HEK293 (cell line): ENCODE data around the gene HOGA1.

Experiments used
- CTCF ChIA-PET: fragments of 350-600 bp; formaldehyde crosslinking; extraction: SDS; loops from one replicate; lab custom pipeline; 2021; ENCODE audit warnings: antibody characterized with exemption; lab: Yijun Ruan, JAX
- POLR2A ChIA-PET: fragments of 300-600 bp; formaldehyde crosslinking; extraction: SDS; loops from one replicate; lab custom pipeline; 2020; ENCODE audit warnings: antibody characterized with exemption, inconsistent platforms; lab: Yijun Ruan, JAX
- H3K27ac ChIP-seq: fragments of 200-500 bp; sonication (Bioruptor generic); 2 replicates; pipeline ENCODE4 v1.5.1; 2014; ENCODE audit warnings: low read depth, low read length, control low read depth, inconsistent platforms; ENCODE audit errors: extremely low read depth
- H3K36me3 ChIP-seq, 2 experiments: fragments of 200-500 bp in 1 of 2; sonication (Bioruptor generic) in 1 of 2; 1 replicate in 1 of 2; 2 replicates in 1 of 2; pipeline ENCODE4 v1.5.1; 2014 to 2017; ENCODE audit warnings: inconsistent platforms in 2 of 2, low read length in 2 of 2; ENCODE audit not compliant: control insufficient read depth in 2 of 2, insufficient read depth in 1 of 2
- H3K4me1 ChIP-seq: fragments of 200-500 bp; sonication (Bioruptor generic); 2 replicates; pipeline ENCODE4 v1.5.1; 2014; ENCODE audit warnings: mild to moderate bottlenecking, low read length, inconsistent platforms; ENCODE audit not compliant: control insufficient read depth, insufficient read depth
- H3K4me3 ChIP-seq: 2 replicates; pipeline ENCODE4 v1.5.1; 2011; ENCODE audit warnings: low read depth, mild to moderate bottlenecking, control low read depth, low read length, moderate library complexity
- H3K9me3 ChIP-seq: fragments of 200-500 bp; sonication (Bioruptor generic); 2 replicates; pipeline ENCODE4 v1.5.1; 2014; ENCODE audit warnings: low read depth, low read length, inconsistent platforms; ENCODE audit not compliant: control insufficient read depth, insufficient read depth
- CTCF ChIP-seq: fragments of 450-650 bp; formaldehyde crosslinking; IDR thresholded peaks from 2 replicates; pipeline ENCODE4 v1.5.1; 2016; ENCODE audit warnings: missing biosample characterization, missing genetic modification characterization
- HOXC10 ChIP-seq: sonication (generic); formaldehyde crosslinking; IDR thresholded peaks from 2 replicates; pipeline ENCODE4 v1.8.1; 2023; ENCODE audit warnings: mild to moderate bottlenecking, missing genetic modification reagents
- KLF10 ChIP-seq: fragments of 450-650 bp; IDR thresholded peaks from 2 replicates; pipeline ENCODE4 v1.5.1; 2018; ENCODE audit warnings: missing biosample characterization, mild to moderate bottlenecking, missing genetic modification characterization
- KLF17 ChIP-seq: fragments of 450-650 bp; formaldehyde crosslinking; IDR thresholded peaks from 2 replicates; pipeline ENCODE4 v1.5.1; 2016; ENCODE audit warnings: missing biosample characterization, missing genetic modification characterization
- SP7 ChIP-seq: fragments of 450-650 bp; formaldehyde crosslinking; IDR thresholded peaks from 2 replicates; pipeline ENCODE4 v1.5.1; 2016; ENCODE audit warnings: missing biosample characterization, missing genetic modification characterization
- ZBTB1 ChIP-seq: fragments of 450-650 bp; formaldehyde crosslinking; IDR thresholded peaks from 2 replicates; pipeline ENCODE4 v1.5.1; 2016; ENCODE audit warnings: missing biosample characterization, missing genetic modification characterization
- ZBTB17 ChIP-seq: fragments of 450-650 bp; formaldehyde crosslinking; IDR thresholded peaks from 2 replicates; pipeline ENCODE4 v1.5.1; 2016; ENCODE audit warnings: missing biosample characterization, missing genetic modification characterization
- ZBTB21 ChIP-seq: fragments of 450-650 bp; formaldehyde crosslinking; IDR thresholded peaks from 2 replicates; pipeline ENCODE4 v1.5.1; 2017; ENCODE audit warnings: missing biosample characterization, missing genetic modification characterization
- ZIC2 ChIP-seq: fragments of 450-650 bp; formaldehyde crosslinking; IDR thresholded peaks from 2 replicates; pipeline ENCODE4 v1.5.1; 2016; ENCODE audit warnings: missing biosample characterization, missing genetic modification characterization
- ZNF2 ChIP-seq: fragments of 450-650 bp; formaldehyde crosslinking; IDR thresholded peaks from 2 replicates; pipeline ENCODE4 v1.5.1; 2016; ENCODE audit warnings: missing biosample characterization, missing genetic modification characterization
- ZNF280C ChIP-seq: fragments of 450-650 bp; formaldehyde crosslinking; IDR thresholded peaks from 2 replicates; pipeline ENCODE4 v1.5.1; 2016; ENCODE audit warnings: missing biosample characterization, missing genetic modification characterization
- ZNF423 ChIP-seq: fragments of 450-650 bp; formaldehyde crosslinking; IDR thresholded peaks from 2 replicates; pipeline ENCODE4 v1.5.1; 2016; ENCODE audit warnings: missing biosample characterization, missing genetic modification characterization
- ZNF426 ChIP-seq: fragments of 450-650 bp; formaldehyde crosslinking; IDR thresholded peaks from 2 replicates; pipeline ENCODE4 v1.5.1; 2017; ENCODE audit warnings: missing biosample characterization, missing genetic modification characterization, mild to moderate bottlenecking, inconsistent platforms, moderate library complexity
- ZNF473 ChIP-seq: fragments of 450-650 bp; formaldehyde crosslinking; IDR thresholded peaks from 2 replicates; pipeline ENCODE4 v1.5.1; 2017; ENCODE audit warnings: missing biosample characterization, missing genetic modification characterization
- ZNF48 ChIP-seq: fragments of 450-650 bp; formaldehyde crosslinking; IDR thresholded peaks from 2 replicates; pipeline ENCODE4 v1.5.1; 2016; ENCODE audit warnings: missing biosample characterization, missing genetic modification characterization
- ZNF488 ChIP-seq: fragments of 450-650 bp; formaldehyde crosslinking; IDR thresholded peaks from 2 replicates; pipeline ENCODE4 v1.5.1; 2016; ENCODE audit warnings: missing biosample characterization, missing genetic modification characterization
- ZNF501 ChIP-seq: fragments of 450-650 bp; formaldehyde crosslinking; IDR thresholded peaks from 2 replicates; pipeline ENCODE4 v1.5.1; 2016; ENCODE audit warnings: missing biosample characterization, missing genetic modification characterization
- ZNF654 ChIP-seq: fragments of 450-650 bp; formaldehyde crosslinking; IDR thresholded peaks from 2 replicates; pipeline ENCODE4 v1.5.1; 2016; ENCODE audit warnings: low read depth, missing biosample characterization, missing genetic modification characterization
- ZNF664 ChIP-seq: fragments of 450-650 bp; formaldehyde crosslinking; IDR thresholded peaks from 2 replicates; pipeline ENCODE4 v1.5.1; 2016; ENCODE audit warnings: missing biosample characterization, missing genetic modification characterization
- ZNF677 ChIP-seq: fragments of 450-650 bp; IDR thresholded peaks from 2 replicates; pipeline ENCODE4 v1.5.0; 2018; ENCODE audit warnings: missing biosample characterization, mild to moderate bottlenecking, missing genetic modification characterization, moderate library complexity
- ZNF76 ChIP-seq: fragments of 450-650 bp; formaldehyde crosslinking; IDR thresholded peaks from 2 replicates; pipeline ENCODE4; 2016; ENCODE audit warnings: low read depth, missing biosample characterization, missing genetic modification characterization, borderline replicate concordance
- ZNF776 ChIP-seq: fragments of 450-650 bp; formaldehyde crosslinking; IDR thresholded peaks from 2 replicates; pipeline ENCODE4 v1.5.0; 2017; ENCODE audit warnings: missing biosample characterization, missing genetic modification characterization, borderline replicate concordance
- ZNF843 ChIP-seq: fragments of 450-650 bp; formaldehyde crosslinking; IDR thresholded peaks from 2 replicates; pipeline ENCODE4 v1.5.1; 2016; ENCODE audit warnings: missing biosample characterization, missing genetic modification characterization
- ZSCAN18 ChIP-seq: fragments of 450-650 bp; formaldehyde crosslinking; IDR thresholded peaks from 2 replicates; pipeline ENCODE4 v1.5.1; 2016; ENCODE audit warnings: missing biosample characterization, missing genetic modification characterization

The HOGA1 gene

GRCh38 chr10:97611473-97611872 lies 27.3 kb downstream of the HOGA1 start:
- POLR2A ChIA-PET: no interaction called here
- H3K27ac ChIP-seq: no peak overlapping the region

GRCh38 chr10:97612386-97612785 lies 28.2 kb downstream of the HOGA1 start:
- H3K4me1 ChIP-seq: no peaks in the 10 kb centered on the region
- ChIA-PET POLR2A (interaction anchor here (0.6 kb wide), 1 partner anchor 20 kb away, joined by 10 read pairs; no protein-coding TSS in a partner anchor), CTCF (interaction anchor here (0.6 to 8.1 kb wide), 26 partner anchors 9 to 1707 kb away, joined by 3 to 78 read pairs (median 4); partner anchors contain the start of genes ANKRD2, C10orf62 and RRP12)
- TF ChIP-seq ZBTB17 (peak; percentile 50), ZNF48 (tag by site-specific recombination) (no peak), KLF17 (tag by site-specific recombination) (no peak), ZBTB1 (tag by site-specific recombination) (no peak), HOXC10 (CRISPR knock-in tag) (no peak), CTCF (peak; percentile 70; the same call in 1 of the 2 replicates), ZNF654 (peak; percentile 69)
- H3K27ac ChIP-seq: no peak overlapping the region
- no peak overlapping the region for H3K4me3 ChIP-seq
- H3K36me3 ChIP-seq: peaks cover 0 to 7% of the 10 kb centered on the region in 2 experiments; a peak in 2 of 3 replicates
- H3K9me3 ChIP-seq: no peaks in the 10 kb centered on the region

More at GRCh38 chr10:97611473-97611872, 27.3 kb downstream of the HOGA1 start:
- H3K9me3 ChIP-seq: no peaks in the 10 kb centered on the region
- TF ChIP-seq ZNF280C (tag by site-specific recombination) (no peak), ZIC2 (tag by site-specific recombination) (no peak), ZNF76 (tag by site-specific recombination) (no peak), ZNF677 (tag by site-specific recombination) (no peak), KLF10 (no peak), ZNF473 (tag by site-specific recombination) (no peak), ZNF843 (no peak)
- CTCF ChIA-PET: interaction anchor here (0.6 to 8.1 kb wide), 9 partner anchors 9 to 147 kb away, joined by 3 to 78 read pairs (median 6); partner anchors contain the start of gene ANKRD2
- no peak overlapping the region for H3K4me3 ChIP-seq
- H3K4me1 ChIP-seq: no peaks in the 10 kb centered on the region
- H3K36me3 ChIP-seq: peaks cover 0 to 7% of the 10 kb centered on the region in 2 experiments; a peak in 2 of 3 replicates

- ChIA-PET CTCF (interaction anchor here (0.6 to 8.1 kb wide), 2 partner anchors 45 to 206 kb away, joined by 5 to 78 read pairs; partner anchors contain the start of gene ANKRD2), POLR2A (interaction anchor here (0.9 kb wide), 1 partner anchor 23 kb away, joined by 4 read pairs; no protein-coding TSS in a partner anchor)
- peaks cover 0 to 10% of the 10 kb centered on the region in 2 experiments; a peak in 2 of 3 replicates for H3K36me3 ChIP-seq
- H3K4me1 ChIP-seq: no peaks in the 10 kb centered on the region
- H3K9me3 ChIP-seq: no peaks in the 10 kb centered on the region
- no peak overlapping the region for H3K4me3 ChIP-seq
- H3K27ac ChIP-seq: no peak overlapping the region
- TF ChIP-seq ZNF426 (no peak), ZNF2 (tag by site-specific recombination) (no peak), SP7 (tag by site-specific recombination) (no peak), ZSCAN18 (tag by site-specific recombination) (no peak), ZNF423 (tag by site-specific recombination) (no peak), ZNF488 (tag by site-specific recombination) (no peak), ZNF776 (tag by site-specific recombination) (no peak), ZNF664 (tag by site-specific recombination) (no peak), ZNF501 (tag by site-specific recombination) (no peak), ZBTB21 (tag by site-specific recombination) (no peak)
Measured at GRCh38 chr10:97618285-97618684, 34.1 kb downstream of the HOGA1 start.
